Spleen (tissue), 11 donors: ENCODE results near the gene TACR1. TPM values are rescaled to one million over a fixed set of nuclear protein-coding genes. Genes with fewer than 3 reads are reported as not detected.

ENCODE experiments used
- DNase-seq: peaks from one replicate; pipeline ENCODE4 v3.0.0-alpha.2; 2020
- H3K27ac ChIP-seq, 8 donors: fragments of 200-600 bp; sonication (generic) in 7 of 8; 1 replicate in 4 of 8; 2 replicates in 4 of 8; pipeline versions ENCODE4 v1.5.0 to v1.8.0; 2016 to 2021; ENCODE audit warnings: inconsistent platforms in 4 of 8, mild to moderate bottlenecking in 4 of 8, moderate library complexity in 1 of 8
- H3K27me3 ChIP-seq, 7 donors: fragments of 200-600 bp; sonication (generic) in 6 of 7; replicated peaks in 1 of 7; 1 replicate in 4 of 7; 2 replicates in 3 of 7; pipeline versions ENCODE4 v1.5.0 to v1.8.0; 2016 to 2021; ENCODE audit warnings: inconsistent platforms in 3 of 7, mild to moderate bottlenecking in 1 of 7
- H3K36me3 ChIP-seq, 6 donors: fragments of 200-600 bp; sonication (generic) in 5 of 6; 1 replicate in 4 of 6; 2 replicates in 2 of 6; pipeline versions ENCODE4 v1.5.0 to v1.8.0; 2016 to 2021; ENCODE audit warnings: inconsistent platforms in 2 of 6
- H3K4me1 ChIP-seq, 6 donors: fragments of 200-600 bp; sonication (generic) in 5 of 6; 1 replicate in 3 of 6; 2 replicates in 3 of 6; pipeline versions ENCODE4 v1.5.0 to v1.8.0; 2016 to 2021; ENCODE audit warnings: inconsistent platforms in 3 of 6
- H3K4me3 ChIP-seq, 8 donors: fragments of 200-600 bp; sonication (generic) in 7 of 8; 1 replicate in 4 of 8; 2 replicates in 4 of 8; pipeline versions ENCODE4 v1.5.0 to v1.8.0; 2016 to 2021; ENCODE audit warnings: inconsistent platforms in 4 of 8, mild to moderate bottlenecking in 4 of 8, moderate library complexity in 2 of 8
- H3K9me3 ChIP-seq, 8 donors: fragments of 200-600 bp; sonication (generic) in 7 of 8; 1 replicate in 4 of 8; 2 replicates in 4 of 8; pipeline versions ENCODE4 v1.5.0 to v1.8.0; 2016 to 2021; ENCODE audit warnings: inconsistent platforms in 4 of 8
- POLR2A ChIP-seq, 3 donors: fragments of 450-650 bp; IDR thresholded peaks; one replicate each; pipeline ENCODE4 v1.5.1; 2017; ENCODE audit warnings: antibody characterized with exemption in 3 of 3, mild to moderate bottlenecking in 1 of 3
- POLR2AphosphoS5 ChIP-seq, 3 donors: sonication (generic); formaldehyde crosslinking; IDR thresholded peaks; one replicate each; pipeline ENCODE4 v1.5.1; 2017; ENCODE audit warnings: antibody characterized with exemption in 3 of 3
- WGBS, 5 donors: extraction: QIAGEN DNeasy Blood & Tissue Kit in 3 of 5; methylation state at CpG; one replicate each; pipeline versions ENCODE4 v1.1.5 to v1.1.7; 2013 to 2018; 5-methylcytosine and 5-hydroxymethylcytosine counted together
- intact Hi-C: fragments of 100-400 bp; cut with DNase I; formaldehyde crosslinking; loops from one replicate; pipeline ENCODE4 v1.15.0; 2023; ENCODE audit warnings: low total_unique reads
- polyA plus RNA-seq, 3 donors: library from polyadenylated mRNA; stranded (reverse); fragments of 200-250 nt; gene quantifications; one replicate each; pipeline ENCODE4 v1.2.1, GENCODE V29; 2013
- total RNA-seq, 7 donors: library from RNA; depleted of rRNA in 3 of 7; stranded (reverse); fragments of >200 nt in 3 of 7; fragmentation: NEBNext Ultra II Directional in 4 of 7; extraction: Animal tissue kit (Norgen Biotek cat#: 25700) in 4 of 7; gene quantifications; one replicate each; pipeline versions ENCODE4 v1.1.0 to v1.2.1, GENCODE V29; 2016 to 2021
- TF ChIP-seq, protein P1 (sequence below), 11 experiments: fragments of 200-600 bp in 7 of 11; fragments of 450-650 bp in 4 of 11; sonication (generic) in 4 of 11; IDR thresholded peaks in 8 of 11; conservative IDR thresholded peaks in 3 of 11; 1 replicate in 7 of 11; 2 replicates in 4 of 11; pipeline versions ENCODE4 v1.4.0 to v1.8.0; 2016 to 2021; ENCODE audit warnings: antibody characterized with exemption in 11 of 11, inconsistent platforms in 4 of 11, mild to moderate bottlenecking in 1 of 11
- donor health status: healthy with polysubstance abuse.
- donor health status: DM: no; HTN: no; CAD: no; lungs with moderate emphysema.
- donor health status: DM: no; HTN: no; CAD: no.
- donor health status: Bipolar disorder and iron deficiency.
- donor health status: healthy.
- donor health status: DM: no; HTN: no; CAD: no.
- donor health status: DM: yes; HTN: yes; CAD: no.

TACR1 gene
- total and polyA plus RNA-seq, 10 donors, result 0.02 to 0.28 (median 0.13) TPM; not detected in 3

DNA sequence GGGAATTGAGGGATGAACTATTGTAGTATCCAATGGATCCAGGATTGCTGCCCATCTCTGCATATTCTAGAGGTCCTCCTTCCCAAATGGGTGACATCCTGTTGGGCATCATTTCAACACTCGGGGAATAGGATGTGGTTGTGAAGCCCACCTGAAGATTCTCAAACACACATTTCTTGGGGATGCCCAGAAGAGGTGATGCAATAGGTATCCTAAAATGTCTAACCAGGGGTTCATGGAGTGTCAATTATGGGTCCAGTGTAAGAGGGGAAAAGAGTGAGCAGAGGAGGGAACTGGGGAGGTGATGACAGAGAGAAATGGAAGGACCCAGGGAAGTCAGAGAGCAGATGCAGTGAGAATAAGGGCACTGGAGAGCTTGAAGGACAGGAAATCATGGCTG lies 188.7 kb downstream of the TACR1 start:
- Histone ChIP-seq H3K4me3 (no peak overlapping the region), H3K9me3 (peaks cover 0 to 12% (median 0%) of the 10 kb centered on the region in 8 donors), H3K27me3 (no peaks in the 10 kb centered on the region), H3K27ac (no peak overlapping the region), H3K4me1 (no peaks in the 10 kb centered on the region), H3K36me3 (peaks cover 0 to 9% (median 0%) of the 10 kb centered on the region in 6 donors)
- DNase-seq, result no peak
- intact Hi-C loops, result no loop called here
- WGBS, 5 donors, result 78 to 94% (median 88%) methylated on average over 1 of the region's 1 CpG
- no peak for TF ChIP-seq POLR2AphosphoS5 (IDR thresholded peaks at IDR 0.05)
- TF ChIP-seq POLR2A (IDR thresholded peaks at IDR 0.05), result no peak
- TF ChIP-seq, protein P1, sequence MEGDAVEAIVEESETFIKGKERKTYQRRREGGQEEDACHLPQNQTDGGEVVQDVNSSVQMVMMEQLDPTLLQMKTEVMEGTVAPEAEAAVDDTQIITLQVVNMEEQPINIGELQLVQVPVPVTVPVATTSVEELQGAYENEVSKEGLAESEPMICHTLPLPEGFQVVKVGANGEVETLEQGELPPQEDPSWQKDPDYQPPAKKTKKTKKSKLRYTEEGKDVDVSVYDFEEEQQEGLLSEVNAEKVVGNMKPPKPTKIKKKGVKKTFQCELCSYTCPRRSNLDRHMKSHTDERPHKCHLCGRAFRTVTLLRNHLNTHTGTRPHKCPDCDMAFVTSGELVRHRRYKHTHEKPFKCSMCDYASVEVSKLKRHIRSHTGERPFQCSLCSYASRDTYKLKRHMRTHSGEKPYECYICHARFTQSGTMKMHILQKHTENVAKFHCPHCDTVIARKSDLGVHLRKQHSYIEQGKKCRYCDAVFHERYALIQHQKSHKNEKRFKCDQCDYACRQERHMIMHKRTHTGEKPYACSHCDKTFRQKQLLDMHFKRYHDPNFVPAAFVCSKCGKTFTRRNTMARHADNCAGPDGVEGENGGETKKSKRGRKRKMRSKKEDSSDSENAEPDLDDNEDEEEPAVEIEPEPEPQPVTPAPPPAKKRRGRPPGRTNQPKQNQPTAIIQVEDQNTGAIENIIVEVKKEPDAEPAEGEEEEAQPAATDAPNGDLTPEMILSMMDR (IDR thresholded peaks at IDR 0.05 in 8 of 11, conservative IDR thresholded peaks at IDR 0.05 in 3 of 11), result no peak

DNA sequence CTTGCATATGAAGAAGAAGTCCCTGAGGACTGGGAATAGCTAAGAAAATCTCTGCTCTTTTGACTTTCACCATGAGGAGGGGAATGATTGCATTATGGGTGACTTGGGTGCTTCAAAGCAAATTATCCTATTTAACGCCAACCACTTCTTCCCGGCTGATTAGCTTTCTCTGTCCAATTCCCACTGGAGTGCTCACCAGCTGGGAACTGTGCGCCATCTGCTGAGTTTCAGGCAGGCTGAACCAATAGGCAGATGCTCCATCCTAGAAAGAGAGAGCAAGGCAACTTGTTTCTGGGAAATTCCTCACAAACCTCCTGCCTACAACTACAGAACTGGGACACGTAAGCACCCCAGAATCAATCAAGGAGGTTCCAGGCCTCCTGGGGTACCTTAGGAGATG lies 191.5 kb downstream of the TACR1 start:
- Histone ChIP-seq H3K4me1 (no peaks in the 10 kb centered on the region), H3K36me3 (peaks cover 0 to 9% (median 0%) of the 10 kb centered on the region in 6 donors), H3K27ac (no peak overlapping the region), H3K4me3 (no peak overlapping the region), H3K27me3 (no peaks in the 10 kb centered on the region), H3K9me3 (no peaks in the 10 kb centered on the region)
- intact Hi-C loops, result no loop called here
- no peak for DNase-seq
- WGBS, 5 donors, result 89 to 100% (median 96%) methylated on average over 4 of the region's 4 CpGs
- TF ChIP-seq, protein P1 (IDR thresholded peaks at IDR 0.05 in 8 of 11, conservative IDR thresholded peaks at IDR 0.05 in 3 of 11), result no peak
- TF ChIP-seq POLR2AphosphoS5 (IDR thresholded peaks at IDR 0.05), result no peak
- TF ChIP-seq POLR2A (IDR thresholded peaks at IDR 0.05), result no peak

DNA sequence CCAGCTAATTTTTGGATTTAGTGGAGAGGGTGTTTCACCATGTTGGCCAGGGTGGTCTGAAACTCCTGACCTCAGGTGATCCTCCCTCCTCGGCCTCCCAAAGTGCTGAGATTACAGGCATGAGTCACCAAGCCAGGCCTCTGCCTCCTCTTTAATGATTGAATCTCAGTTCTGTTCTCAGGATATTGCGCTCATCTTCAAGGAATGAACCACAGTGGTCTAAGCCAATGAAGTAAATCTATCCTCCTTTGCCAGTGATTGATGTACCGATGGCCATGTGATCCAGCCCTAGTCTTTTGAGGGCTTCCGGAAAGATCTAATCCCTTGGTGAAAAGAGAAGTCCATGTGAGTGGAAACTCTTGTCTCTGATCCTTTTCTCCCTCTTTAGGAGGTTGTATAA lies 192.3 kb downstream of the TACR1 start:
- WGBS, 5 donors, result 95 to 97% (median 97%) methylated on average over 4 of the region's 4 CpGs
- TF ChIP-seq POLR2AphosphoS5 (IDR thresholded peaks at IDR 0.05) (no peak), POLR2A (IDR thresholded peaks at IDR 0.05) (no peak)
- TF ChIP-seq, protein P1 (IDR thresholded peaks at IDR 0.05 in 8 of 11, conservative IDR thresholded peaks at IDR 0.05 in 3 of 11), result no peak

DNA sequence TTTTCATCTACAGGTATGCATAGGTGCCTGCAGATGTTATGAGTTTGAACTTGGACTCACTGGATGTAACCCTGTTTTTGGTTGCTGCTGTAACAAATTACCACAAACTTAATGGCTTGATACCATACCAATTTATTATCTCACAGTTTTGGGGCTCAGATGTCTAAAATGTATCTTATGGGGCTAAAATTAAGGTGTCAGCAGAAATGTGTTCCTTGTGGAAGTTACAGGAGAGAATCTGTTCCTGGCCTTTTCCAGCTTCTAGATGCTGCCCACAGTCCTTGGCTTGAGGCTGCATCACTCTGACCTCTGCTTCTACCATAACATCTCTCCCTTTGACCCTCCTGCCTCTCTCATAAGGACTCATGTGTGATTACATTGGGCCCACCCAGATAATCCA lies 193.3 kb downstream of the TACR1 start:
- no peak overlapping the region for H3K4me3 ChIP-seq
- peaks cover 0 to 9% (median 0%) of the 10 kb centered on the region in 6 donors for H3K36me3 ChIP-seq
- TF ChIP-seq, protein P1 (IDR thresholded peaks at IDR 0.05 in 8 of 11, conservative IDR thresholded peaks at IDR 0.05 in 3 of 11), result no peak
- TF ChIP-seq POLR2A (IDR thresholded peaks at IDR 0.05) (no peak), POLR2AphosphoS5 (IDR thresholded peaks at IDR 0.05) (no peak)
- H3K9me3 ChIP-seq, result no peaks in the 10 kb centered on the region
- no peaks in the 10 kb centered on the region for H3K4me1 ChIP-seq
- H3K27ac ChIP-seq, result no peak overlapping the region
- DNase-seq, result no peak
- intact Hi-C loops, result no loop called here
- H3K27me3 ChIP-seq, result no peaks in the 10 kb centered on the region

More for the DNA sequence above, 192.3 kb downstream of the TACR1 start:
- intact Hi-C loops, result no loop called here
- no peak overlapping the region for H3K27ac ChIP-seq
- no peaks in the 10 kb centered on the region for H3K4me1 ChIP-seq
- no peak for DNase-seq
- H3K9me3 ChIP-seq, result no peaks in the 10 kb centered on the region
- peaks cover 0 to 9% (median 0%) of the 10 kb centered on the region in 6 donors for H3K36me3 ChIP-seq
- H3K27me3 ChIP-seq, result no peaks in the 10 kb centered on the region
- no peak overlapping the region for H3K4me3 ChIP-seq
